Esophagus muscularis mucosa (tissue), 4 donors: ENCODE results near the gene TEAD4. TPM values are rescaled to one million over a fixed set of nuclear protein-coding genes. Genes with fewer than 3 reads are reported as not detected.

ENCODE experiments used
- DNase-seq: peaks from one replicate; pipeline ENCODE4 v3.0.0-alpha.2; 2017; ENCODE audit errors: extremely low spot score
- H3K27ac ChIP-seq, 4 donors: fragments of 200-600 bp; sonication (generic); replicated peaks in 1 of 4; 1 replicate in 3 of 4; 2 replicates in 1 of 4; pipeline ENCODE4 v1.5.1; 2016 to 2019; ENCODE audit warnings: mild to moderate bottlenecking in 1 of 4
- H3K27me3 ChIP-seq, 4 donors: fragments of 200-600 bp; sonication (generic); one replicate each; pipeline versions ENCODE4 v1.5.1 to v1.6.0; 2016 to 2019
- H3K36me3 ChIP-seq, 4 donors: fragments of 200-600 bp; sonication (generic); one replicate each; pipeline ENCODE4 v1.5.1; 2016 to 2019
- H3K4me1 ChIP-seq, 4 donors: fragments of 200-600 bp; sonication (generic); one replicate each; pipeline ENCODE4 v1.5.1; 2016 to 2019
- H3K4me3 ChIP-seq, 4 donors: fragments of 200-600 bp; sonication (generic); 1 replicate in 2 of 4; 2 replicates in 2 of 4; pipeline ENCODE4 v1.5.1; 2016 to 2019; ENCODE audit warnings: mild to moderate bottlenecking in 4 of 4, moderate library complexity in 1 of 4
- H3K9me3 ChIP-seq, 4 donors: fragments of 200-600 bp; sonication (generic); 1 replicate in 3 of 4; 2 replicates in 1 of 4; pipeline ENCODE4 v1.5.1; 2016 to 2019
- CTCF ChIP-seq, 3 experiments: fragments of 200-600 bp in 2 of 3; fragments of 450-650 bp in 1 of 3; sonication (generic) in 2 of 3; IDR thresholded peaks; one replicate each; pipeline ENCODE4 v1.5.1; 2017 to 2019; ENCODE audit warnings: antibody characterized with exemption in 3 of 3, mild to moderate bottlenecking in 2 of 3, moderate library complexity in 1 of 3
- EP300 ChIP-seq: sonication (generic); formaldehyde crosslinking; IDR thresholded peaks from one replicate; pipeline ENCODE4 v1.6.1; 2017; ENCODE audit warnings: antibody characterized with exemption
- POLR2A ChIP-seq: fragments of 450-650 bp; IDR thresholded peaks from one replicate; pipeline ENCODE4 v1.6.1; 2017; ENCODE audit warnings: antibody characterized with exemption, moderate library complexity, mild to moderate bottlenecking, low read depth
- POLR2AphosphoS5 ChIP-seq, 2 donors: sonication (generic); formaldehyde crosslinking; IDR thresholded peaks; one replicate each; pipeline ENCODE4 v1.6.1; 2017; ENCODE audit warnings: antibody characterized with exemption in 2 of 2
- WGBS: methylation state at CpG from one replicate; pipeline ENCODE4 v1.1.5; 2018; 5-methylcytosine and 5-hydroxymethylcytosine counted together
- intact Hi-C: fragments of 100-400 bp; cut with DNase I; formaldehyde crosslinking; loops from one replicate; pipeline ENCODE4 v1.15.1; 2023
- total RNA-seq, 4 donors: library from RNA; depleted of rRNA; stranded (reverse); fragments of >200 nt; gene quantifications; one replicate each; pipeline versions ENCODE4 v1.1.0 to v1.2.1, GENCODE V29; 2016

The TEAD4 gene
- total RNA-seq, 4 donors from 2014 or later, result 7.5 to 42.7 (median 28.0) TPM

- Histone ChIP-seq H3K27ac (no peak overlapping the region), H3K4me1 (peaks cover 0 to 5% (median under 1%) of the 10 kb centered on the region in 4 donors), H3K27me3 (no peaks in the 10 kb centered on the region), H3K4me3 (no peak overlapping the region), H3K36me3 (peaks cover 3 to 61% (median 19%) of the 10 kb centered on the region in 4 donors), H3K9me3 (no peaks in the 10 kb centered on the region)
- WGBS, result 78% methylated on average over 7 of the region's 7 CpGs
- DNase-seq, result no peak
- intact Hi-C loops, result no loop called here
- TF ChIP-seq POLR2A (no peak), EP300 (no peak), POLR2AphosphoS5 (IDR thresholded peaks at IDR 0.05) (no peak), CTCF (IDR thresholded peaks at IDR 0.05) (no peak)
Measured at GRCh38 chr12:3028108-3028507, 68.9 kb downstream of the TEAD4 start.

- 91% methylated on average over 16 of the region's 21 CpGs for WGBS
- Histone ChIP-seq H3K27me3 (no peaks in the 10 kb centered on the region), H3K27ac (no peak overlapping the region), H3K9me3 (no peaks in the 10 kb centered on the region), H3K4me1 (peaks cover 24 to 27% (median 26%) of the 10 kb centered on the region in 4 donors), H3K36me3 (peaks cover 3 to 52% (median 18%) of the 10 kb centered on the region in 4 donors), H3K4me3 (no peak overlapping the region)
- no peak for TF ChIP-seq CTCF (IDR thresholded peaks at IDR 0.05)
- intact Hi-C loops, result loop anchor here (10.0 kb wide), 1 partner anchor 146 kb away; no protein-coding TSS in a partner anchor
- DNase-seq, result no peak
Measured at GRCh38 chr12:3030821-3031429, 71.7 kb downstream of the TEAD4 start.

- H3K27me3 ChIP-seq, result no peaks in the 10 kb centered on the region
- intact Hi-C loops, result loop anchor here (10.0 kb wide), 1 partner anchor 147 kb away; no protein-coding TSS in a partner anchor
- WGBS, result 79% methylated on average over 7 of the region's 12 CpGs
- H3K4me1 ChIP-seq, result peaks cover 25 to 28% (median 27%) of the 10 kb centered on the region in 4 donors
- no peak overlapping the region for H3K27ac ChIP-seq
- no peak overlapping the region for H3K4me3 ChIP-seq
- TF ChIP-seq POLR2AphosphoS5 (IDR thresholded peaks at IDR 0.05) (no peak), CTCF (IDR thresholded peaks at IDR 0.05) (no peak), POLR2A (no peak), EP300 (no peak)
- H3K9me3 ChIP-seq, result no peaks in the 10 kb centered on the region
- DNase-seq, result no peak
- H3K36me3 ChIP-seq, result peaks cover 3 to 43% (median 13%) of the 10 kb centered on the region in 4 donors
Measured at GRCh38 chr12:3032161-3032560, 73.0 kb downstream of the TEAD4 start.

- 74% methylated on average over 24 of the region's 27 CpGs for WGBS
- Histone ChIP-seq H3K27ac (no peak overlapping the region), H3K9me3 (no peaks in the 10 kb centered on the region), H3K36me3 (peaks cover 7 to 44% (median 19%) of the 10 kb centered on the region in 4 donors), H3K4me3 (no peak overlapping the region), H3K27me3 (no peaks in the 10 kb centered on the region), H3K4me1 (peaks cover 25 to 28% (median 27%) of the 10 kb centered on the region in 4 donors)
- TF ChIP-seq EP300 (no peak), CTCF (IDR thresholded peaks at IDR 0.05) (no peak), POLR2A (no peak), POLR2AphosphoS5 (IDR thresholded peaks at IDR 0.05) (no peak)
- intact Hi-C loops, result loop anchor here (10.0 kb wide), 1 partner anchor 148 kb away; no protein-coding TSS in a partner anchor
- no peak for DNase-seq
Measured at GRCh38 chr12:3032770-3033538, 73.8 kb downstream of the TEAD4 start.
